Fibroblast of skin of scalp (primary cell): ENCODE data around the gene PIGU.

Experiments used
- DNase-seq: peaks from one replicate; pipeline ENCODE4 v3.0.0-alpha.2; 2013

The PIGU gene

GRCh38 chr20:34549291-34549928 is 127.5 kb downstream of the PIGU start:
- no peak for DNase-seq

- no peak for DNase-seq
Observed at GRCh38 chr20:34547844-34548613, 128.9 kb downstream of the PIGU start.

GRCh38 chr20:34546751-34547181 is 130.1 kb downstream of the PIGU start:
- DNase-seq: no peak

- no peak for DNase-seq
Observed at GRCh38 chr20:34544109-34544796, 132.6 kb downstream of the PIGU start.

GRCh38 chr20:34543463-34544056 is 133.3 kb downstream of the PIGU start:
- no peak for DNase-seq

GRCh38 chr20:34542439-34542838 is 134.5 kb downstream of the PIGU start:
- DNase-seq: no peak

GRCh38 chr20:34541917-34542316 is 135.0 kb downstream of the PIGU start:
- DNase-seq: no peak

GRCh38 chr20:34541264-34541901 is 135.5 kb downstream of the PIGU start:
- no peak for DNase-seq

GRCh38 chr20:34540596-34541263 is 136.2 kb downstream of the PIGU start:
- no peak for DNase-seq

GRCh38 chr20:34539756-34540155 is 137.1 kb downstream of the PIGU start:
- no peak for DNase-seq

GRCh38 chr20:34538671-34539123 is 138.2 kb downstream of the PIGU start:
- DNase-seq: peak; percentile 57

GRCh38 chr20:34537651-34538050 is 139.2 kb downstream of the PIGU start:
- no peak for DNase-seq

GRCh38 chr20:34536798-34537394 is 140.0 kb downstream of the PIGU start:
- DNase-seq: peak; percentile 36

- no peak for DNase-seq
Observed at GRCh38 chr20:34535857-34536256, 141.0 kb downstream of the PIGU start.

GRCh38 chr20:34535301-34535840 is 141.5 kb downstream of the PIGU start:
- DNase-seq: no peak

GRCh38 chr20:34534391-34535165 is 142.3 kb downstream of the PIGU start:
- no peak for DNase-seq

- no peak for DNase-seq
Observed at GRCh38 chr20:34532756-34533155, 144.1 kb downstream of the PIGU start.

- DNase-seq: no peak
Observed at GRCh38 chr20:34532320-34532719, 144.6 kb downstream of the PIGU start.

GRCh38 chr20:34531608-34532265 is 145.2 kb downstream of the PIGU start:
- no peak for DNase-seq

GRCh38 chr20:34530342-34530741 is 146.6 kb downstream of the PIGU start:
- no peak for DNase-seq
